T-cell (primary cell): ENCODE results near the gene EID2B. TPM values are rescaled to one million over a fixed set of nuclear protein-coding genes. Genes with fewer than 3 reads are reported as not detected.
A peak's percentile ranks its signal among the peaks of the same experiment; 100 is the strongest.

Experiments used
- ATAC-seq, 4 experiments: fragments of 200-7000 bp in 3 of 4; fragments of 150-1000 bp in 1 of 4; cut with Tn5 transposase; replicated peaks in 1 of 4; 1 replicate in 3 of 4; 2 replicates in 1 of 4; pipeline ENCODE4 v1.10.0; 2021; ENCODE audit warnings: moderate library complexity in 3 of 4, mild to moderate bottlenecking in 2 of 4, moderate number of reproducible peaks in 1 of 4
- CTCF ChIA-PET, 2 donors: fragments of 300-600 bp; sonication (Branson Sonifier 250); formaldehyde crosslinking; loops; one replicate each; lab custom pipeline; 2022; ENCODE audit warnings: antibody characterized with exemption in 2 of 2; lab: Charles Lee
- POLR2A ChIA-PET, 2 donors: fragments of 300-600 bp; sonication (Branson Sonifier 250); formaldehyde crosslinking; loops; one replicate each; lab custom pipeline; 2022; ENCODE audit warnings: antibody characterized with exemption in 2 of 2; lab: Charles Lee
- DNase-seq, 35 experiments: peaks; one replicate each; pipeline versions ENCODE4 v3.0.0 to v3.0.0-alpha.2; 2013 to 2023
- H3K27ac ChIP-seq: one replicate; pipeline ENCODE4 v1.5.1; 2013; ENCODE audit warnings: low read length
- H3K27me3 ChIP-seq, 2 experiments: replicated peaks in 1 of 2; 1 replicate in 1 of 2; 2 replicates in 1 of 2; pipeline versions ENCODE4 v1.6.1 to v1.7.0; 2013; ENCODE audit warnings: low read length in 1 of 2, mixed read lengths in 1 of 2; ENCODE audit not compliant: control insufficient read depth in 2 of 2, insufficient read depth in 2 of 2; ENCODE audit errors: extremely low read depth in 1 of 2
- H3K36me3 ChIP-seq, 2 donors: 1 replicate in 1 of 2; 2 replicates in 1 of 2; pipeline versions ENCODE4 v1.6.1 to v1.7.0; 2013; ENCODE audit warnings: low read length in 1 of 2; ENCODE audit not compliant: control insufficient read depth in 2 of 2, insufficient read depth in 1 of 2; ENCODE audit errors: extremely low read depth in 1 of 2
- H3K4me1 ChIP-seq, 2 experiments: 1 replicate in 1 of 2; 2 replicates in 1 of 2; pipeline versions ENCODE4 v1.6.1 to v1.7.0; 2013; ENCODE audit warnings: low read length in 2 of 2, mixed read lengths in 1 of 2; ENCODE audit not compliant: insufficient read depth in 2 of 2, control insufficient read depth in 1 of 2; ENCODE audit errors: extremely low read depth in 1 of 2
- H3K4me3 ChIP-seq, 2 donors: 1 replicate in 1 of 2; 2 replicates in 1 of 2; pipeline versions ENCODE4 v1.5.1 to v1.7.0; 2013; ENCODE audit warnings: mild to moderate bottlenecking in 2 of 2, low read length in 1 of 2, moderate library complexity in 1 of 2; ENCODE audit not compliant: control insufficient read depth in 1 of 2; ENCODE audit errors: extremely low read depth in 1 of 2
- H3K9me3 ChIP-seq: 2 replicates; pipeline ENCODE4 v1.7.0; 2013
- H3K27ac Mint-ChIP-seq, 2 donors: one replicate each; pipeline ENCODE4 v1.8.0; 2020 to 2021; ENCODE audit warnings: mild to moderate bottlenecking in 2 of 2, mixed read lengths in 2 of 2
- H3K27me3 Mint-ChIP-seq, 2 donors: one replicate each; pipeline ENCODE4 v1.8.0; 2021 to 2022; ENCODE audit warnings: mixed read lengths in 2 of 2
- H3K36me3 Mint-ChIP-seq: one replicate; pipeline ENCODE4 v1.8.0; 2021; ENCODE audit warnings: mixed read lengths
- H3K4me1 Mint-ChIP-seq, 3 donors: one replicate each; pipeline ENCODE4 v1.8.0; 2020 to 2022; ENCODE audit warnings: mixed read lengths in 3 of 3, mild to moderate bottlenecking in 1 of 3
- H3K4me3 Mint-ChIP-seq, 3 donors: one replicate each; pipeline ENCODE4 v1.8.0; 2020 to 2022; ENCODE audit warnings: mild to moderate bottlenecking in 3 of 3, mixed read lengths in 3 of 3, moderate library complexity in 3 of 3
- H3K9me3 Mint-ChIP-seq, 3 donors: one replicate each; pipeline ENCODE4 v1.8.0; 2020 to 2022; ENCODE audit warnings: mixed read lengths in 3 of 3
- WGBS: methylation state at CpG from one replicate; pipeline ENCODE4 v1.1.5; 2013; ENCODE audit warnings: missing lambda C conversion rate; ENCODE audit not compliant: insufficient coverage; 5-methylcytosine and 5-hydroxymethylcytosine counted together
- total RNA-seq, 35 experiments: library from RNA in 6 of 35; stranded (reverse) in 6 of 35; fragments of 120-200 nt in 1 of 35; gene quantifications; one replicate each; pipeline versions ENCODE4 v1.2.1 to v1.2.4 and lab custom pipeline; 2013 to 2026

EID2B gene
- total RNA-seq, 5 donors from 2014 or later (not counting 1 experiment from before 2014, with no cell fraction given), result 4.1 to 6.3 (median 5.8) TPM

GRCh38 chr19:39498798-39499642 lies 33.6 kb downstream of the EID2B start, which contains the start of gene DLL3:
DLL3 (plus strand) TSS chr19:39498947; CDS start chr19:39498975, 28 bp downstream.
- CTCF ChIA-PET, result interaction anchor here in 1 of 2 donors (1.2 kb wide), 1 partner anchor 8 kb away, joined by 3 read pairs; no protein-coding TSS in a partner anchor
- Histone ChIP-seq H3K4me1 (peaks cover 0 to 30% of the 10 kb centered on the region in 2 experiments), H3K36me3 (no peaks in the 10 kb centered on the region), H3K4me3 (peak within 1 kb of the TSS; percentile 9 to 29), H3K27ac (no peak within 1 kb of the TSS), H3K27me3 (peaks cover 7 to 78% of the 10 kb centered on the region in 2 experiments), H3K9me3 (no peaks in the 10 kb centered on the region)
- Mint-ChIP-seq H3K4me3 (peak within 1 kb of the TSS; percentile 35 to 74 (median 61)), H3K4me1 (peaks cover 23 to 30% (median 30%) of the 10 kb centered on the region in 3 donors), H3K36me3 (no peaks in the 10 kb centered on the region), H3K9me3 (no peaks in the 10 kb centered on the region), H3K27me3 (peaks cover 36 to 54% of the 10 kb centered on the region in 2 donors), H3K27ac (peak within 1 kb of the TSS in 1 of 2 donors; percentile 46)
- DNase-seq (peak in 1 of 35 experiments; percentile 21), ATAC-seq (peak in 2 of 4 experiments; percentile 9 to 10)
- POLR2A ChIA-PET, result interaction anchor here in 1 of 2 donors (0.6 kb wide), 2 partner anchors 60 to 98 kb away, joined by 3 to 5 read pairs; no protein-coding TSS in a partner anchor
- 6% methylated on average over 50 of the region's 60 CpGs for WGBS

- H3K36me3 ChIP-seq, result no peaks in the 10 kb centered on the region
- 3% methylated on average over 27 of the region's 40 CpGs for WGBS
- Mint-ChIP-seq H3K27me3 (peaks cover 30 to 46% of the 10 kb centered on the region in 2 donors), H3K4me1 (peaks cover 20 to 25% (median 22%) of the 10 kb centered on the region in 3 donors), H3K4me3 (peak overlapping the region; percentile 35 to 74 (median 61)), H3K36me3 (no peaks in the 10 kb centered on the region), H3K9me3 (no peaks in the 10 kb centered on the region), H3K27ac (no peak overlapping the region)
- H3K4me1 ChIP-seq, result peaks cover 0 to 28% of the 10 kb centered on the region in 2 experiments
- peak; percentile 33 to 55 (median 46) for ATAC-seq
- peak in 5 of 35 experiments; percentile 9 to 41 (median 12) for DNase-seq
- no peaks in the 10 kb centered on the region for H3K9me3 ChIP-seq
- ChIA-PET POLR2A (interaction anchor here in 1 of 2 donors (0.6 kb wide), 1 partner anchor 59 kb away, joined by 3 read pairs; no protein-coding TSS in a partner anchor), CTCF (interaction anchor here (0.6 to 1.2 kb wide), 3 partner anchors 9 to 409 kb away, joined by 3 to 4 read pairs (median 3); partner anchors contain the start of gene EID2B (in 1 of the 2))
- H3K27me3 ChIP-seq, result peaks cover 7 to 69% of the 10 kb centered on the region in 2 experiments
- peak overlapping the region; percentile 9 to 12 for H3K4me3 ChIP-seq
- no peak overlapping the region for H3K27ac ChIP-seq
Measured at GRCh38 chr19:39497996-39498797, 34.5 kb downstream of the EID2B start.

- Histone ChIP-seq H3K4me1 (peaks cover 0 to 24% of the 10 kb centered on the region in 2 experiments), H3K4me3 (peak overlapping the region in 1 of 2 donors; percentile 9), H3K27me3 (peaks cover 7 to 66% of the 10 kb centered on the region in 2 experiments), H3K36me3 (no peaks in the 10 kb centered on the region), H3K27ac (no peak overlapping the region), H3K9me3 (no peaks in the 10 kb centered on the region)
- H3K27me3 Mint-ChIP-seq, result peaks cover 29 to 43% of the 10 kb centered on the region in 2 donors
- no peak overlapping the region for H3K27ac Mint-ChIP-seq
- DNase-seq (no peak), ATAC-seq (no peak)
- CTCF ChIA-PET, result interaction anchor here in 1 of 2 donors (0.9 kb wide), 1 partner anchor 35 kb away, joined by 4 read pairs; the partner anchor contains the start of gene EID2B
- H3K9me3 Mint-ChIP-seq, result no peaks in the 10 kb centered on the region
- POLR2A ChIA-PET, result no interaction called here
- peak overlapping the region in 1 of 3 donors; percentile 74 for H3K4me3 Mint-ChIP-seq
- WGBS, result 0% methylated on average over 2 of the region's 7 CpGs
- peaks cover 18 to 21% (median 19%) of the 10 kb centered on the region in 3 donors for H3K4me1 Mint-ChIP-seq
- no peaks in the 10 kb centered on the region for H3K36me3 Mint-ChIP-seq
Measured at GRCh38 chr19:39497701-39497995, 35.0 kb downstream of the EID2B start.

GRCh38 chr19:39496063-39496462 lies 36.6 kb downstream of the EID2B start:
- POLR2A ChIA-PET, result no interaction called here
- CTCF ChIA-PET, result interaction anchor here in 1 of 2 donors (0.5 kb wide), 1 partner anchor 513 kb away, joined by 7 read pairs; no protein-coding TSS in a partner anchor
- Mint-ChIP-seq H3K4me1 (peaks cover 18 to 21% (median 19%) of the 10 kb centered on the region in 3 donors), H3K4me3 (no peak overlapping the region), H3K9me3 (no peaks in the 10 kb centered on the region), H3K27me3 (peaks cover 29 to 36% of the 10 kb centered on the region in 2 donors), H3K36me3 (no peaks in the 10 kb centered on the region), H3K27ac (no peak overlapping the region)
- ATAC-seq (no peak), DNase-seq (no peak)
- peaks cover 0 to 20% of the 10 kb centered on the region in 2 experiments for H3K4me1 ChIP-seq
- H3K4me3 ChIP-seq, result no peak overlapping the region
- H3K36me3 ChIP-seq, result peaks cover 0 to 7% of the 10 kb centered on the region in 2 donors
- peaks cover 7 to 50% of the 10 kb centered on the region in 2 experiments for H3K27me3 ChIP-seq
- no CpG with 5 or more reads among the region's 5 CpGs for WGBS
- H3K9me3 ChIP-seq, result no peaks in the 10 kb centered on the region
- no peak overlapping the region for H3K27ac ChIP-seq

- WGBS, result 100% methylated on average over 2 of the region's 5 CpGs
- Histone ChIP-seq H3K36me3 (peaks cover 7 to 11% of the 10 kb centered on the region in 2 donors), H3K27ac (no peak overlapping the region), H3K4me1 (peaks cover 0 to 20% of the 10 kb centered on the region in 2 experiments), H3K27me3 (peaks cover 4 to 37% of the 10 kb centered on the region in 2 experiments), H3K9me3 (no peaks in the 10 kb centered on the region), H3K4me3 (no peak overlapping the region)
- DNase-seq (no peak), ATAC-seq (no peak)
- H3K27me3 Mint-ChIP-seq, result peaks cover 18 to 25% of the 10 kb centered on the region in 2 donors
- POLR2A ChIA-PET, result no interaction called here
- H3K9me3 Mint-ChIP-seq, result no peaks in the 10 kb centered on the region
- CTCF ChIA-PET, result interaction anchor here in 1 of 2 donors (0.7 kb wide), 1 partner anchor 615 kb away, joined by 6 read pairs; no protein-coding TSS in a partner anchor
- H3K27ac Mint-ChIP-seq, result no peak overlapping the region
- peaks cover 14 to 15% (median 15%) of the 10 kb centered on the region in 3 donors for H3K4me1 Mint-ChIP-seq
- H3K36me3 Mint-ChIP-seq, result peaks cover 8% of the 10 kb centered on the region
- no peak overlapping the region for H3K4me3 Mint-ChIP-seq
Measured at GRCh38 chr19:39494661-39495060, 38.0 kb downstream of the EID2B start.
